ENCODE data around the gene CNNM1.

DNA sequence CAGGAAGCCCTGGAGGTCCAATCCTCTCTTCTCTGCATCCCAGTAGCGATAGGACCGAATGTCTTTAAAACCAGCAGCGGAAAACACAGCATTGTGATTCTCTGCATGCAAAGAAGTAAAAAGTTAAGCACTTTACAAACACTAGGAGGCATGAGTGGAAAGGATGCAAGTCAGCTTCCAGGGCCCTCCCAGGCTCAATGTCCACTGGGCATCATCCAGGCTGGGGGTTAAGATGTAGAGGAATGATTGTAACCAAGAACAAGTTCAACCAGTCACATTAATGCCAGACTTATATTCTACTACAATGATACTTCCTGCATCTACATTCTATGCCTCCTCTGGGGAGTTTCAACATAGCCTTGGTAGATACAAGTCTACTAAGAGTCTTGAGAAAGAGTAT is 77.0 kb downstream of the CNNM1 start:
- TF ChIP-seq, protein P1, sequence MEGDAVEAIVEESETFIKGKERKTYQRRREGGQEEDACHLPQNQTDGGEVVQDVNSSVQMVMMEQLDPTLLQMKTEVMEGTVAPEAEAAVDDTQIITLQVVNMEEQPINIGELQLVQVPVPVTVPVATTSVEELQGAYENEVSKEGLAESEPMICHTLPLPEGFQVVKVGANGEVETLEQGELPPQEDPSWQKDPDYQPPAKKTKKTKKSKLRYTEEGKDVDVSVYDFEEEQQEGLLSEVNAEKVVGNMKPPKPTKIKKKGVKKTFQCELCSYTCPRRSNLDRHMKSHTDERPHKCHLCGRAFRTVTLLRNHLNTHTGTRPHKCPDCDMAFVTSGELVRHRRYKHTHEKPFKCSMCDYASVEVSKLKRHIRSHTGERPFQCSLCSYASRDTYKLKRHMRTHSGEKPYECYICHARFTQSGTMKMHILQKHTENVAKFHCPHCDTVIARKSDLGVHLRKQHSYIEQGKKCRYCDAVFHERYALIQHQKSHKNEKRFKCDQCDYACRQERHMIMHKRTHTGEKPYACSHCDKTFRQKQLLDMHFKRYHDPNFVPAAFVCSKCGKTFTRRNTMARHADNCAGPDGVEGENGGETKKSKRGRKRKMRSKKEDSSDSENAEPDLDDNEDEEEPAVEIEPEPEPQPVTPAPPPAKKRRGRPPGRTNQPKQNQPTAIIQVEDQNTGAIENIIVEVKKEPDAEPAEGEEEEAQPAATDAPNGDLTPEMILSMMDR (IDR thresholded peaks at IDR 0.05): no peak
- no peak for TF ChIP-seq POLR2A (IDR thresholded peaks at IDR 0.05)
